Measurements from ENCODE around the gene ARRDC4.

Gene ARRDC4

GRCh38 chr15:98018761-98019351 is 58.4 kb downstream of the ARRDC4 start:
- in situ Hi-C loops (cut with HindIII; ENCODE audit: low sequenced_read_pairs) = loop anchor here (5.0 kb wide), 2 partner anchors 48 to 52 kb away; no protein-coding TSS in a partner anchor
- DNase-seq (ENCODE audit: low read depth) = no peak
- TF ChIP-seq, protein P1, sequence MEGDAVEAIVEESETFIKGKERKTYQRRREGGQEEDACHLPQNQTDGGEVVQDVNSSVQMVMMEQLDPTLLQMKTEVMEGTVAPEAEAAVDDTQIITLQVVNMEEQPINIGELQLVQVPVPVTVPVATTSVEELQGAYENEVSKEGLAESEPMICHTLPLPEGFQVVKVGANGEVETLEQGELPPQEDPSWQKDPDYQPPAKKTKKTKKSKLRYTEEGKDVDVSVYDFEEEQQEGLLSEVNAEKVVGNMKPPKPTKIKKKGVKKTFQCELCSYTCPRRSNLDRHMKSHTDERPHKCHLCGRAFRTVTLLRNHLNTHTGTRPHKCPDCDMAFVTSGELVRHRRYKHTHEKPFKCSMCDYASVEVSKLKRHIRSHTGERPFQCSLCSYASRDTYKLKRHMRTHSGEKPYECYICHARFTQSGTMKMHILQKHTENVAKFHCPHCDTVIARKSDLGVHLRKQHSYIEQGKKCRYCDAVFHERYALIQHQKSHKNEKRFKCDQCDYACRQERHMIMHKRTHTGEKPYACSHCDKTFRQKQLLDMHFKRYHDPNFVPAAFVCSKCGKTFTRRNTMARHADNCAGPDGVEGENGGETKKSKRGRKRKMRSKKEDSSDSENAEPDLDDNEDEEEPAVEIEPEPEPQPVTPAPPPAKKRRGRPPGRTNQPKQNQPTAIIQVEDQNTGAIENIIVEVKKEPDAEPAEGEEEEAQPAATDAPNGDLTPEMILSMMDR (IDR thresholded peaks at IDR 0.05; ENCODE audit: low read depth, low read length, missing control alignments) = no peak
- H3K4me3 ChIP-seq (ENCODE audit: low read depth, low read length) = no peak overlapping the region
